GM19452 (cell line): ENCODE measurements around the gene CBLN1.
"Not testable (repeated sequence)": the region's sequence is repeated elsewhere in the genome, so short reads cannot be mapped to it uniquely, and the experiment has no call there.

ENCODE experiments used
- ATAC-seq: cut with Tn5 transposase; IDR thresholded peaks from one replicate; pipeline ENCODE4 v1.9.1; 2021; ENCODE audit not compliant: unreplicated experiment

The CBLN1 gene

DNA sequence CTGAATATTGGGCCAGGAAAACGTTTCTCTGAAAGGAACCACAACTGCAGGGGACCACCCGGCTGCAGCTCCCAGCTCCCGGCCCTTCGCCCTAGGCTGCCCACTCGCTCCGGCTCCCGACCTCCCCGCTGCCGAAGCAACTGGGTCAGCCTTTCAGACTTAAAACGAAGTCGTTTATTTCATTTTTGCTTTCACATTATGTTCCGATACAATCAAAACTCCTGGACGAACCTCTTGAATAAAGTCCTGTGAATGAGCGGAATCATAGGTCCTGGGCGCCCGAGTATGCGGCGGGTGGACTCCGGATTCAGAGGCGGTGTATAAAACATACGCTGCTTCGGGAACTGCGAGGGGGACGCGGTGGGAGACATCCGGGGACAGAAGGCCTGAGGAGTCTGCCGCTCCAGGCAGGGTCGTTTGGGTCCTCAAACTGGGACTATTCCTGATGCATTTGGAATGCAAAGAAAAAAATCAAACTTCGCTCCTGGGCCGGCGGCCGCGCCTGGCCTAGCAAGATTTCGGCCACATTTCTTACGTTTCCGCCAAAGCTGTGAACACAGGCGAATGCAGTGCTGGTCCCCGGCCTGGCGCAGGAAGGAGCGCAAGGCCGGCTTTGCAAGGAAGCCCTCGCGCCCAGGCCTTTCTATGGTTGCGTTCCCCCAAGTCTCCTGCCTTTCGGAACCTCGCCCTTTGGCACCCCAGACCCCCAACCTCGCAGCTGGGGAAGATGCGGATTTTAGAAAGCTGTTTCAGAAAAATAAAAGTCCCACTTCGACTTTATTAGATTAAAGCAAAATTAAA lies 3.7 kb downstream of the CBLN1 start:
- ATAC-seq = no peak

DNA sequence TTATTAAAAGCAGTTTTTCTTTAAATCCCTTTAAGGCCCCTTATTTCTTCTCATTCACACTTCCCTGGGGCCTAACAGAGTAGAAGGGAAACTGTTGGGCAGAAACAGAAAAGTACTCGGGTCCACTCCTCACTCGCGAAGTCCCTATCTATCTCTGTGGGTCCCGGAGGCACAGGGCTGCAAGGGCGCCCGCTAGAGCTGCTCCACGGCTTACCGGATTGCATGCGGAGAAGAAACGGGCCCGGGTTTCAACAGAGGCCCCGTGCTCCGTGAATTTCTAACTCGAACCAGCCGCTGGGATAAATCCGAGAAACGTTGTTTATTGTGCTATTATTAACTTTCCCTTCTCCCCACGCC lies 4.3 kb downstream of the CBLN1 start:
- ATAC-seq = no peak

DNA sequence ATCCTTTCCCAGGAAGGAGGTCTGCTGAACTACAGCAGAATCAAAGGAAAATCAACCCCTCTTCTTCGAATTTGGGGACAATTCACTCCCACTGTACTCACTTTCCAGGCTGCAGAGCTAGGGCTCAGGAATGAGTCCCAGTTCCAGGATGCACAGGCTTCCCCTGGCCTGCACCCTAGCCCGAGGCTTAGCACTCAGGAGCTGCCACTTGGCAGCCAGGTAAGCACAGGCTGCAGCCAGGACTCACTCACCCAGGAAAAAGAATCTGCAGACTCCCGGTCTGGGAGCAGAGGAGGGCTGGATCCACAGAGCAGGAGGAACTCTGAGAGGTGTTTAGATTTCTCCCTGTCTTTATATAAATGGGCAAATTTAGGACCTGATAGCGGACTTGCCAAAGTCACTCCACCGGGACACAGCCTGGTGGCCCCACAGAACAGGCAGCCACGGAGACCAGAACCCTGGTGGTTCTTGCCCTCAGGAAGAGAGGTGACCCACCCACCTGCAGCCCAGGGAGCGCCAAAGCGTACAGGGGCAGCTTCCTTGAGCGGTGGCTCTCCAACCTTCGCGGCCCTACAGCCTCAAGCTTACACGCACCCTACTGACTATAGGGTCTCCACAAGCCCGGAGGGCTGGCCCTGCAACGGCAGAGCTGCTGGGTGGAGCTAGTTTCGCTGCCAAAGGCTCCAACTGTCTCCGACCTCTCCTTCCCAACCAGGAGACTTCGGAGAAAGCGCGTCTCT lies 4.8 kb downstream of the CBLN1 start:
- ATAC-seq = no peak

DNA sequence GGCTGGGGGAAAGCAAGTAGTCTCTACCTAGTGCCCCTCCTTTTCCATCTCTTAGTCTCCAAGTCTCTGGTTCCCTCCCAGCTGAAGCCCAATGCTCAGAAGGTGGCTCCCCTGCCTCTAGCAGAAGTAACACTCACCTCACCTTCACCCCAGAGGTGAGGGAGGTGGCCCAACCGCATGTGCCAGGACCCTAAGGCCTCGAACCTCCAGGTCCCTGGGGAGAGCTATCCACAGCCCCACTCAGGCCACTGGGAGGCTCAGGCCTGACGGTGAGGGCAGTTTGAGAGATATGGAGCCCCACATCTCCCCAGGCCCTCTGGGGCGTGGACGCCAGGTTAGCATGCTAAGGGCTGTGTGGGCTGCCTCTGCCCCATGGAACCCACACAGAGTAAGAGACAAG lies 5.8 kb downstream of the CBLN1 start:
- ATAC-seq = no peak

DNA sequence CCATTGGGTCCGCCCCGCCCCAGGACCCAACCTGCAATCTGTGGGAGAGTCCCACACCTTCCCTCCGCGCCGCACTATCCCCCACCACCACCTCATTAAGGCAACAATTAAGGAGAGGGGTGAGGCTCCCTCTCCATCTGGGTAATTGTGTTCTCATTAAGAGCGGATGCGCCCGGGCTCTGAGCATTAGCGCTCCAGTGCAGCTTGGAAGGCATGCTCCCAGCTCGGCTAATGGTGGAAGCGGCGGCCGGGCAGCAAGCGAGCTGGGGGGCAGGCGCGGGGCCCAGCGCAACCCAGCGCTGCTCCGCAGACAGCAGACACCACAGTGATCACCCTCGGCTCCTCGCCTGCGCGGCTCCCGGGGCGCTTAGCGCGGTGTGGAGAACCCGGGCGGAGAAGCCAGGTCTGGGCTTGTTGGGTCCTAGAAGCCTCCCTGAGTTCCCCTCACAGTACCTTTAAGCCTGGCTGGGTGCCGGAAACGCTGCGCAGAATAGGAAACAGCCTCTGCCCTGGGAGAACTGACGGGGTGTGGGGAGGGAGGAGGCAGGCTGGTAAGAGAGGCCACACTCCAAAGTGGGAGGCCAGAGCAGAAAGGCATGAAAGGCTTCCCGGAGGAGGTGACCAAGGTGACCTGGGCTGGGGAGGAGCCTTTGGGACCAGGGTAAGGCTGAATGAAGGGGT lies 6.4 kb downstream of the CBLN1 start:
- no peak for ATAC-seq

DNA sequence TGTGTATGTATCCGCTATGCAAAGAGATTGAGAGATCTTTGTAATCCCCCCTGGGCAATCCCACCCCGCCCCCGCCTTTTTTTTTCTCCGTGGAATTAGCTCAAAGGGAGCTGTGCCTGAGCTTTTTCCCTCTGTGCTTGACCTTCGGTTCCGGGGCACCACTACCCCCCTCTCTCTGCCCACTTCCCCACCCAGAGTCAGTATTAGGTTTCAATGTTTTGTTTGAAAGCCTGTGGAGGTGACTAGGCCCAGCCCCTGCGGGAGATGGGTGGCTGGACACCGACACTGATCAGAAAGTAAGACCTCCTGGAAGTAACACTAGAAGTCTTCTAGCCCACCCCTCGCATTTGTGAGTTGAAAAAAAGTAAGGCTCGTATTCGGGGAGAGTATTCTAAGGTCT lies 7.0 kb downstream of the CBLN1 start:
- no peak for ATAC-seq

DNA sequence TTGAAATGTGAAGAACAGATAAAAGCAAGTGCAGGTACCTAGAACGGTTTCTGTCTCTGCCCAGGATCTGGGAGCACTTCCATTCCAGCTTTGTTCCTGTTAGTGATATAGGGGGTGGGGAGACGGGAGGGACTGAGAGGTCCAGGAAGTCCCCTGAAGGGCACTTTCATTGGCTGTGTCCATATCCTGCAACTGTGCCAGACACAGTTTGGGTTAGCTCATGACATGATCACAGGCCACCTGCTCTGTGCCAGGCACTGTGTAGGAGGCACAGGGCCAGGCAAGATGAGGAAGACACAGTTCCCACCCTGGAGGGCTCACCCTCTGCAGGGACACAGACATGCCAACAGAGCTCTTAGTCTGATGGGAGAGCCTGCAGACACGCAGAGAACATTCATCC lies 7.9 kb downstream of the CBLN1 start:
- no peak for ATAC-seq

DNA sequence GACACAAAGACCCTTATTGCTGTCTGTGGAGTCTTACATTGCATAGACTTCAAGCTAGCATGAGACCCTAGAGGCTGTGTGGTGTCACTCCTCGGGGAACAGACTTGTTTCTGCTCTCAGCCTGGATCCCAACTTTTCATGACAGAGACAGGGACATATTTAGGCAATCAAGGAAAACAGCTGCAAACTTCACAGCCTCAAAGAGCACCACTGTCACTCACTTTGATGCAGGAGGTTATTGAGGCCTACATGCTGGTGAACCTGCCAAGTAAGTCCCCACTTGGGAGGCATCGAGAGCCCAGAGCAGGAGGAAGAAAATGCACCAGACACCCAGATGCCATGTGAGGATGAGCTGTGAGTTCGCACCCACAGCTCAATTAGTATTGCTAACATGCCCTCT lies 10.3 kb downstream of the CBLN1 start:
- ATAC-seq = no peak

DNA sequence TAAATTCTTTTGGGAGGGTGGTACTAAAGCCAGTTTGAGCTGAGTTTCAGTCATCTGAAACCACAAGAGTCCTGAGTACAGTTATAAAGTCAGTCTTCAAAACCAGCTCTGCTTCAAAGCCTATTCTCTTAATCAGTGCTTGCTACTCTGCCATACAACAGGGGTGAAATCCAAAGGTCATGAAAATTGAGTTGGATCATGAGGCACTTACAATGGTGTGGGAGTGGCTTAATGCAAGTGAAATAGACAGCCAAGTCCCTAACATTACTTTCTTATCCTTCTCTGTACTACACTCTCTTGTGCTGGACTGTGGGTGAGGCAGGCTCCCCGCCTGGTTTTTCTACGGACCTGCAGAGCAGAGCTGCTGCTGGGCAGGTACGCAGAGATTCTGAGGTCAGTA lies 12.4 kb downstream of the CBLN1 start:
- ATAC-seq = no peak

DNA sequence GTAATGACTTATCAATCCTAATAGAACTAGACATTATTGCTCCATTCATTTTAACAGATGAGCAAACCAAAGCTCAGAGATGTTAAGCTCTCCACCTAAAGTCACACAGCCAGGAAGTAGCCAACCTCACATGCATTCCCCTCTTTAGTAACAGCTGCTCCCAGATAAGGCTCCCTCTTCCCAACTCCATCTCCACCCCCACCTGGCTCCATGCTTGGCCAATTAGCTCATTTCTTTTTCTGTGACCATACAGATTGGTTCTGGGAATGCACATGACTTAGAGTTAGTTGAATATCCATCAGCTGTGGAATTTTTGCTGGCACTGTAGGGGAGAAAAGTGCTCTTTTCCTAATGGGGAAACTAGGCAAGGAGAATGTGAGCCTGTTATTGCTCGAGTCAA lies 13.0 kb downstream of the CBLN1 start:
- no peak for ATAC-seq

DNA sequence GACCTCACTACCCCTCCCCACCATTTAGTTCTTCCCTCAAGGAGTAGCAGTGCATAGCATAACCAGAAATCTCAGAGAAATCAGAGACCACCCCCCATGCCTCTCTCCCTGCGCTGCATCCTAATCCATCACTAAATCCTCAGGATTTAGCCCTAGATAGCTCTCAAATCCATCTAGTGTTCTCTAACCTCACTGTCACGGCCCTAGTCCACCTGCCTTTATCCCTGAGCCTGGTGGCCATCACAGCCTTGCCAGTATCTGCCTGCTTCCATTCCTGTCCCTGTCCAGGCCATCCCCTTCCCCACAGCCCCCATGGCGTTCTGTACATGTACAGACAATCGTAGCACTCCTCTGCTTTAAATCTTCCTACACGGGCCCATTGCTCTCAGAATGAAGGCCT lies 19.1 kb downstream of the CBLN1 start:
- ATAC-seq = no peak

DNA sequence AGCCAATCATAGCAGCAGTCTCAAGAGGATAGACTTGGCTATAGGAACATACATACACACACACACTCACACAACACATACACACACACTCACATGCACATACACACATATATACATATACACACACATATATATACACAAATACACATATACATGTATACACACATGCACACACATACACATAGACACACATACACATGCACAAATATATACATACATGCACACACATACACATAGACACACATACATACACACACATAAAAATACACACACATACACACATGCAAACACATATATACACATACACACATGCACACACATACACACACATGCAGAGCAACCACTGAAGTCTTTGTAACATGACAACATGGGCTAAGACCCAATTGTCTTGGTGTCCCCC lies 19.7 kb downstream of the CBLN1 start:
- no peak for ATAC-seq

DNA sequence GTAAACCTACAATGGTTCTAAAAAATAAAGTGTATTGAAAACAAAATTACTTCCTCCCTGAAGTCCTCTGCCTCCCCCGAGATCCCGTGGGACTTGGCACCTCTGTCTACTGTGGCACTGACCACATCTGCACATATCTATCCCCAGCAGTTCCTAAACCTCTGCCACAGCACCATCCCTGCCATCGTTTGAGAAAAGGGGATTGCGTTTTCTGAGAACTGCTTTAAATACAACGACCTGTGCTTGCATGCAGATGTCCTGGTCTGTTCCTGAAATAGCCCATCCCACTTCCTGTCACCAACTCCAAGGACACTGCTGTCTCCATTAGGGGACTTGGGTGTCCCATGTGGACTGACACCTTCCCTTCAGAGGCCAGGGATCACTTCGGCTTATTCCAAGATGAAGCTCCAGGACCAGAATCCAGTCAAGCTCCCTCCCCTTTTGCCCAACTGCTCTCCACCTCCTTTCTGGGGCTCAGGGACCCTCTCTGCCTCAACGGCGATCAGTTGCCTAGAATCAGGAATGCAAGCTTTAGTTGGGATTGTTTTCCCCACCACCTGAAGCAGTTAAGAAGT lies 20.6 kb downstream of the CBLN1 start:
- no peak for ATAC-seq

DNA sequence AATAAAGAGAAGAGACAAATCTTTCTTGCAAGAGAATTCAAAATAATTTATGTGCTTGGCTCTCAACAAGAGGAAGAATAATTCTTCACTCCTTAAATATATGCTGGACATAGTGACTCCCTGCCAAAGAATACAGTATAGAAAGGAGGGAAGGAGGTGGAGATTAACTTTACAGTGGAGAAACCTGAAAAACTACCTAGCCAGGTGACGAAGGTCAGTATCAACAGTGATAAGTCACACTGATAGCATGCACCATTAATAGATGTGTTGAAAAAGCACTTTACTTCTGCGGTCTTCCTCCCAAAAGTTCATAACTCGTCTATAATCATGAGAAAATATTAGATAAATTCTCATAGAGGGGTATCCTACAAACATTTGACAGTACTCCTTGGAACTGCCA lies 21.4 kb downstream of the CBLN1 start:
- no peak for ATAC-seq

DNA sequence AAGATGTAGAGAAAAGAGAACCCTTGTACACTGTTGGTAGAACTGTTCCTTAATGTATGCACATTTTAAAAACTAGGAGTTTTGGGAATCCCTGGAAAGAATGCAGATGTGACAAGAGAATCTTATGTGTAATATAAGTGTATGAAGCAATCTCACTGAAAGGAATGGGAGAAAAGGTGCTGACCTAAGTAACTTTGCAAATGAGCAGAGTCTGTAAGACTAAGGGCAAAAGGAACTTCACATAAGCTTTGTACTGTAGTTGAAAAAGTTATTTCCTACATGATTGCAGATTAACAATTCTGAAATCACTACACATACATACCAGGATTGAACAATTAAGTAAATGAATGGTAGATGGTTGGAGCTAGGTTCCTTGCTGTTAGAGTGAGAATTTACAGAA lies 22.3 kb downstream of the CBLN1 start:
- no peak for ATAC-seq

DNA sequence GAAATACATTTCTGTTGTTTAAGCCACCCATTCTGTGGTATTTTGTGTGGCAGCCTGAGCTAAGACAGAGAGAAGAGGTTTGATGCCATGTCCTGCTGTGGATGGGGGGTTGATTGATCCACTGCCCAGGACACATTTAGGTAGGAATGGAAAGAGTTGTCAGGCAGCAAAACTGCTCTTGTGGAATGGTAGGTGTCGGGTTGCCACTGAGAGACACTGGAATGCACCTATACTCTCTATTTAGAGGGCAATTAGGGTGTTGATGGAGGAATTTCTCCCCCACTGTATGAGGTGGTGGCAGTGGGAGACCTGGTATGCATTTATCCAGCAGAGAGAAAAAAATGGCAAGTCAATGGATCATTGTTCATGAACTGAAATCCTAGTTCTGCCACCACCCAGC lies 30.9 kb downstream of the CBLN1 start:
- no peak for ATAC-seq

DNA sequence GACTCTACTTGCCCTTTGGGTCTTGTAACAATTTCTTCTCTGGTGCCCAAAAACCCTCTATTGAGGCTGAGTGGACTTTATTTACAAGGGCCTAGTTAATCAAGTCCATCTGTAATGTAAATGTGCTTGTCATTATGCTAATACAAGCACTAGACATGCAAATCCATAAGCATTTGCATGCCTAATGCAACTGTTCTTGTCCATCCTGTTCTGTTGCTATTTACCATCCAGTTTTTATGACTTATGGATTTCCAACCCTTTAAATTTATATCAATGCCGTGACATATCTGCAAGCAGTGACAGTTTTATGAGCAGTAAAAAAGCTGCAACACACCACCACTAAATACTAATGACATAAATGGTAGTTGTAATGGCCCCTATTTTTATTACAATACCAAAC lies 33.4 kb downstream of the CBLN1 start:
- ATAC-seq = no peak

DNA sequence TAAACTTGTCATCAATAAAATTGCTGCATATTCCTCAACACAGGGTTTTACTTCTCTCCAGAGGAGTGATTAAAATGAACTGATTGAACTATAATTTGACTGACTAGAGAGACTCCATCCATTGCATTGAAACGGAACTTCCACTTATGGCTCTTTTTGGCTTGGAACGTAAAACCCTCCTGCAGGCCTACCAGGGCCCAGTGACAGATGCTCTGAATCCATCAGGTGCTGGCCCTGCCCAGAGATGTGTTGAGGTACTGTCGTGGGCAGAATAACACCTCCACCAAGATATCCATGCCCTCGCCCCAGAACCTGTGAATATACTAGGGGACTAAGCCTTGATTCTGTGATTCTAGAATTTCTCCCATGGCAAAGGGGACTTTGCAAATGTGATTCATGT lies 45.4 kb downstream of the CBLN1 start:
- no peak for ATAC-seq

DNA sequence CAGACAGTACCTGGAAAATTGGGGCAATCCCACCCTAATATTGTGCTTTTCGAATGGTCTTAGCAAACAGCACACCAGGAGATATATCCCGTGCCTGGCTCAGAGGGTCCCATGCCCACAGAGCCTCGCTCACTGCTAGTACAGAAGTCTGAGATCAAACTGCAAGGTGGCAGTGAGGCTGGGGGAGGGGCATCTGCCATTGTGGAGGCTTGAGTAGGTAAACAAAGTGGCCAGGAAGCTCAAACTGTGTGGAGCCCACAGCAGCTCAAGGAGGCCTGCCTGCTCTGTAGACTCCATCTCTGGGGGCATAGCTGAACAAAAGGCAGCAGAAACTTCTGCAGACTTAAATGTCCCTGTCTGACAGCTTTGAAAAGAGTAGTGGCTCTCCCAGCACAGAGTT lies 53.3 kb downstream of the CBLN1 start:
- ATAC-seq = not testable (repeated sequence)
